Measurements from ENCODE around the gene NUDT22.

DNA sequence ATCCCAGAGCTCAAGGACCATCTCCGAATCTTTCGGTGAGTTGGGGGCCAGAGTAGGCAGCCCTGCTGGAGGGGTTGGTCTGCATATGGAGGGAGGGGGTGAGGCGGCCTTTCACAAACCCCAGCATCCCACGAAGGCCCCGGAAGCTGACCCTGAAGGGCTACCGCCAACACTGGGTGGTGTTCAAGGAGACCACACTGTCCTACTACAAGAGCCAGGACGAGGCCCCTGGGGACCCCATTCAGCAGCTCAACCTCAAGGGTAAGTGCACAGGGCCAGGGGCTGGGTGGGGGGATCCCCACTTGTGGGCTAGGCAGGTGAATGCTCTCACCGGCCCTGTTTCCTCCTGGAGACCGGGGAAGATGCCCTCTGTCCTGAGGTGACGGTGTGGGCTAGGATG, 6.3 kb upstream of the NUDT22 start:
- TF ChIP-seq, protein P1, sequence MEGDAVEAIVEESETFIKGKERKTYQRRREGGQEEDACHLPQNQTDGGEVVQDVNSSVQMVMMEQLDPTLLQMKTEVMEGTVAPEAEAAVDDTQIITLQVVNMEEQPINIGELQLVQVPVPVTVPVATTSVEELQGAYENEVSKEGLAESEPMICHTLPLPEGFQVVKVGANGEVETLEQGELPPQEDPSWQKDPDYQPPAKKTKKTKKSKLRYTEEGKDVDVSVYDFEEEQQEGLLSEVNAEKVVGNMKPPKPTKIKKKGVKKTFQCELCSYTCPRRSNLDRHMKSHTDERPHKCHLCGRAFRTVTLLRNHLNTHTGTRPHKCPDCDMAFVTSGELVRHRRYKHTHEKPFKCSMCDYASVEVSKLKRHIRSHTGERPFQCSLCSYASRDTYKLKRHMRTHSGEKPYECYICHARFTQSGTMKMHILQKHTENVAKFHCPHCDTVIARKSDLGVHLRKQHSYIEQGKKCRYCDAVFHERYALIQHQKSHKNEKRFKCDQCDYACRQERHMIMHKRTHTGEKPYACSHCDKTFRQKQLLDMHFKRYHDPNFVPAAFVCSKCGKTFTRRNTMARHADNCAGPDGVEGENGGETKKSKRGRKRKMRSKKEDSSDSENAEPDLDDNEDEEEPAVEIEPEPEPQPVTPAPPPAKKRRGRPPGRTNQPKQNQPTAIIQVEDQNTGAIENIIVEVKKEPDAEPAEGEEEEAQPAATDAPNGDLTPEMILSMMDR (IDR thresholded peaks at IDR 0.05): no peak
- TF ChIP-seq POLR2A (IDR thresholded peaks at IDR 0.05): no peak
- no peak for TF ChIP-seq POLR2AphosphoS5 (IDR thresholded peaks at IDR 0.05)

Measured in gastroesophageal sphincter (tissue), 3 donors.